GM12878 (cell line): Measurements from ENCODE around the gene CCDC83. TPM values are rescaled to one million over a fixed set of nuclear protein-coding genes. Genes with fewer than 3 reads are reported as not detected.
"Not testable (repeated sequence)": the region's sequence is repeated elsewhere in the genome, so short reads cannot be mapped to it uniquely, and the experiment has no call there.

ENCODE experiments used
- ATAC-seq: fragments of 200-7000 bp; cut with Tn5 transposase; 3 replicates; pipeline ENCODE4 v1.9.1; 2020; ENCODE audit warnings: mild to moderate bottlenecking, moderate library complexity
- BruUV-seq: library from RNA; stranded (reverse); fragments of 400-500 nt; replicated peaks from 2 replicates; lab custom pipeline; 2021; lab: Mats Ljungman, UMichigan
- CTCF ChIA-PET: fragments of 300-600 bp; sonication (Branson Sonifier 250); formaldehyde crosslinking; extraction: SDS; loops from one replicate; lab custom pipeline; 2021; ENCODE audit warnings: inconsistent platforms; lab: Yijun Ruan, JAX
- POLR2A ChIA-PET: fragments of 350-600 bp; formaldehyde crosslinking; extraction: SDS; loops from one replicate; lab custom pipeline; 2021; ENCODE audit warnings: inconsistent platforms; lab: Charles Lee
- RAD21 ChIA-PET: fragments of 300-600 bp; sonication (Branson Sonifier 250); formaldehyde crosslinking; loops from one replicate; lab custom pipeline; 2023; ENCODE audit warnings: antibody characterized with exemption; ENCODE audit not compliant: unreplicated experiment; lab: Charles Lee
- SMC1A ChIA-PET: fragments of 300-600 bp; sonication (Branson Sonifier 250); formaldehyde crosslinking; loops from one replicate; lab custom pipeline; 2023; ENCODE audit not compliant: unreplicated experiment, uncharacterized antibody; lab: Charles Lee
- DNase-seq: peaks from one replicate; pipeline ENCODE4 v3.0.0-alpha.2; 2011; ENCODE audit warnings: low read depth, low spot score
- FAIRE-seq: peaks from 3 replicates; lab custom pipeline; 2011; peaks lifted over from hg19 to GRCh38; lab: Jason Lieb, UNC
- H2AFZ ChIP-seq: 2 replicates; pipeline ENCODE4 v1.6.0; 2011; ENCODE audit warnings: low read depth, low read length, control low read depth; ENCODE audit not compliant: control insufficient read depth
- H3K27ac ChIP-seq: 2 replicates; pipeline ENCODE4 v1.5.1; 2011; ENCODE audit warnings: control low read depth; ENCODE audit not compliant: control insufficient read depth, insufficient read depth
- H3K27me3 ChIP-seq, 2 experiments: replicated peaks in 1 of 2; 2 replicates each; pipeline versions ENCODE4 v1.6.0 to v1.6.1; 2011; ENCODE audit warnings: low read length in 1 of 2; ENCODE audit not compliant: control insufficient read depth in 2 of 2, insufficient read depth in 2 of 2
- H3K36me3 ChIP-seq, 2 experiments: 2 replicates each; pipeline ENCODE4 v1.5.1; 2011; ENCODE audit warnings: low read length in 1 of 2; ENCODE audit not compliant: control insufficient read depth in 2 of 2, insufficient read depth in 2 of 2
- H3K4me1 ChIP-seq: 2 replicates; pipeline ENCODE4 v1.6.1; 2011; ENCODE audit warnings: mild to moderate bottlenecking, low read length, moderate library complexity, mixed read lengths; ENCODE audit not compliant: control insufficient read depth, insufficient read depth
- H3K4me2 ChIP-seq: 2 replicates; pipeline ENCODE4 v1.6.0; 2011; ENCODE audit warnings: control low read depth; ENCODE audit not compliant: control insufficient read depth, insufficient read depth
- H3K4me3 ChIP-seq: fragments of 200-600 bp; sonication (generic); 2 replicates; pipeline ENCODE4 v1.5.1; 2016
- H3K79me2 ChIP-seq: 2 replicates; pipeline ENCODE4 v1.6.0; 2011; ENCODE audit warnings: low read length; ENCODE audit not compliant: control insufficient read depth, insufficient read depth
- H3K9ac ChIP-seq: 2 replicates; pipeline ENCODE4 v1.8.0; 2011; ENCODE audit warnings: low read length, control low read depth, mixed read lengths; ENCODE audit not compliant: control insufficient read depth, insufficient read depth
- H3K9me3 ChIP-seq: replicated peaks from 3 replicates; pipeline ENCODE4 v1.5.1; 2011; ENCODE audit warnings: mild to moderate bottlenecking, low read length; ENCODE audit not compliant: control insufficient read depth, insufficient read depth
- H4K20me1 ChIP-seq: 2 replicates; pipeline ENCODE4 v1.6.0; 2011; ENCODE audit not compliant: control insufficient read depth, insufficient read depth
- BMI1 ChIP-seq: fragments of 450-650 bp; IDR thresholded peaks from 2 replicates; pipeline ENCODE4 v1.6.1; 2016; ENCODE audit warnings: mild to moderate bottlenecking, moderate library complexity, borderline replicate concordance
- BRCA1 ChIP-seq: IDR thresholded peaks from 2 replicates; pipeline ENCODE4 v1.6.1; 2011; ENCODE audit warnings: low read depth, low read length, improper control_type of control experiment
- CBFB ChIP-seq: IDR thresholded peaks from 2 replicates; pipeline ENCODE4 v1.6.1; 2016; ENCODE audit warnings: antibody characterized with exemption, low read depth
- CEBPB ChIP-seq, 2 experiments: fragments of 150-350 bp in 1 of 2; IDR thresholded peaks; 2 replicates each; pipeline ENCODE4 v1.6.1; 2012 to 2014; ENCODE audit warnings: low read depth in 2 of 2, low read length in 2 of 2, borderline replicate concordance in 1 of 2, inconsistent platforms in 1 of 2
- POLR2A ChIP-seq: IDR thresholded peaks from 2 replicates; pipeline ENCODE4 v1.6.1; 2011; ENCODE audit warnings: low read depth, mild to moderate bottlenecking, low read length
- POLR2AphosphoS5 ChIP-seq: IDR thresholded peaks from 2 replicates; pipeline ENCODE4 v1.6.1; 2011; ENCODE audit warnings: mild to moderate bottlenecking, low read length, inconsistent platforms
- SP1 ChIP-seq: IDR thresholded peaks from one replicate; pipeline ENCODE4 v1.6.1; 2011; ENCODE audit warnings: low read depth, low read length
- SREBF2 ChIP-seq: IDR thresholded peaks from 2 replicates; pipeline ENCODE4 v1.6.1; 2012; ENCODE audit warnings: mild to moderate bottlenecking, low read length
- STAT3 ChIP-seq: IDR thresholded peaks from 2 replicates; pipeline ENCODE4 v1.6.1; 2011; ENCODE audit warnings: low read depth, low read length, improper control_type of control experiment
- TARDBP ChIP-seq: IDR thresholded peaks from 2 replicates; pipeline ENCODE4 v1.6.1; 2016; ENCODE audit warnings: borderline replicate concordance
- YBX1 ChIP-seq: fragments of 450-650 bp; IDR thresholded peaks from 2 replicates; pipeline ENCODE4 v1.6.1; 2016; ENCODE audit warnings: antibody characterized with exemption
- ZBED1 ChIP-seq: IDR thresholded peaks from 2 replicates; pipeline ENCODE4 v1.6.1; 2016; ENCODE audit warnings: borderline replicate concordance
- ZNF217 ChIP-seq: fragments of 450-650 bp; IDR thresholded peaks from 2 replicates; pipeline ENCODE4 v1.6.1; 2017; ENCODE audit warnings: antibody characterized with exemption, mild to moderate bottlenecking
- WGBS: methylation state at CpG from one replicate; pipeline ENCODE4 v1.1.6; 2016; ENCODE audit warnings: low lambda C conversion rate; ENCODE audit not compliant: insufficient replicate concordance, insufficient coverage; ENCODE audit errors: missing lambda C conversion rate; 5-methylcytosine and 5-hydroxymethylcytosine counted together
- in situ Hi-C: fragments of 300-500 bp; cut with MboI; formaldehyde crosslinking; loops from 9 replicates; pipeline ENCODE4 v1.14.3; 2018; ENCODE audit warnings: mixed read lengths
- intact Hi-C: fragments of 100-400 bp; cut with micrococcal nuclease; formaldehyde crosslinking; loops from one replicate; pipeline ENCODE4 v1.14.2; 2022; ENCODE audit not compliant: unreplicated experiment
- polyA plus RNA-seq, 11 experiments: library from polyadenylated mRNA; depleted of rRNA in 4 of 11; unstranded in 6 of 11; stranded (reverse) in 5 of 11; fragments of >200 nt; fragmentation: Nextera tagmentation in 4 of 11; fragmentation: Illumina TruSeq in 1 of 11; extraction: Ambion mirVana in 4 of 11; extraction: Trizol in 1 of 11; gene quantifications; 1 replicate in 1 of 11; 2 replicates in 10 of 11; pipeline versions ENCODE4 v1.2.1 to v1.2.3, GENCODE V29; 2011 to 2016; ENCODE audit warnings: inconsistent platforms in 2 of 11, missing spikeins in 2 of 11, low read depth in 1 of 11
- total RNA-seq, 4 experiments: library from RNA; depleted of rRNA in 3 of 4; stranded (reverse); fragments of >200 nt in 3 of 4; fragmentation: Illumina TruSeq in 1 of 4; extraction: Trizol in 1 of 4; gene quantifications; 2 replicates each; pipeline versions ENCODE4 v1.2.1 to v1.2.3, GENCODE V29; 2013 to 2021
- TF ChIP-seq, protein P1 (sequence below): IDR thresholded peaks from 2 replicates; pipeline ENCODE4 v1.6.1; 2012; ENCODE audit warnings: low read depth, low read length, improper control_type of control experiment
- TF ChIP-seq, protein P2 (sequence below): fragments of 450-650 bp; IDR thresholded peaks from 2 replicates; pipeline ENCODE4 v1.6.1; 2017; ENCODE audit warnings: mild to moderate bottlenecking

The CCDC83 gene
- total and polyA plus RNA-seq, 10 of the 15 experiments (the other 5 are each of a cell fraction or from before 2014, with no cell fraction given) = not detected

DNA sequence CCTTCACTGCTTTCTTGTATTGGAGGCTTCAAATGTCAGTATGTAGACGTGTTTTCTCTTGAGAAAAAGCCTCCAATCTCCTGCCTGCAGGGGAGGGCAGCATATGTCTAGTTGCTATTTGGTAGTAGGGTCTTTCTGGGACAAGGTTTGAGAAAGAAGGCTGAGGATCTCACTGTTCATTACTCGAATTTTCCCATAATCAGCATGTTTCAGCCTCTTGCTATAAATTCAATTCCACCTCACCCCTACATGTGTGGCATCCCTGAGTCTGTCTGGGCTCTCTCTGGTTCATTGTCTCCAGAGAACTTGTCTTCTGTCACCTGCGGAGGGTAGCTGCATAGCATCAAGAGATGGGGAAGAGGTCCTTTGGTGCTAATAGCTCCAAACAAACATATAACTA, 19.5 kb upstream of the CCDC83 start (continued):
- TF ChIP-seq, protein P1, sequence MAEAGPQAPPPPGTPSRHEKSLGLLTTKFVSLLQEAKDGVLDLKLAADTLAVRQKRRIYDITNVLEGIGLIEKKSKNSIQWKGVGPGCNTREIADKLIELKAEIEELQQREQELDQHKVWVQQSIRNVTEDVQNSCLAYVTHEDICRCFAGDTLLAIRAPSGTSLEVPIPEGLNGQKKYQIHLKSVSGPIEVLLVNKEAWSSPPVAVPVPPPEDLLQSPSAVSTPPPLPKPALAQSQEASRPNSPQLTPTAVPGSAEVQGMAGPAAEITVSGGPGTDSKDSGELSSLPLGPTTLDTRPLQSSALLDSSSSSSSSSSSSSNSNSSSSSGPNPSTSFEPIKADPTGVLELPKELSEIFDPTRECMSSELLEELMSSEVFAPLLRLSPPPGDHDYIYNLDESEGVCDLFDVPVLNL = no peak
- TF ChIP-seq ZBED1 = no peak
- no peak for TF ChIP-seq SREBF2

DNA sequence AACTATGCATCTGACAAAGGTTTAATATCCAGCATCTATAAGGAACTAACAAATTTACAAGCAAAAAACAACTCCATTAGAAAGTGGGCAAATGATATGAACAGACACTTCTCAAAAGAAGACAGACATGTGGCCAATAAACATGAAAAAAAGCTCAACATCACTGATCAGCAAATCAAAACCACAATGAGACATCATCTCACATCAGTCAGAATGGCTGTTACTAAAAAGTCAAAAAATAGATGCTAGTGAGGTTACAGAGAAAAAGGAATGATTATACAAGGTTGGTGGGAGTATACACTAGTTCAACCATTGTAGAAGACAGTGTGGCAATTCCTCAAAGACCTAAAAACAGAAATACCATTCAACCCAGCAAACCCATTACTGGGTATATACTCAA, 14.3 kb upstream of the CCDC83 start:
- POLR2A ChIA-PET = not testable (repeated sequence)

DNA sequence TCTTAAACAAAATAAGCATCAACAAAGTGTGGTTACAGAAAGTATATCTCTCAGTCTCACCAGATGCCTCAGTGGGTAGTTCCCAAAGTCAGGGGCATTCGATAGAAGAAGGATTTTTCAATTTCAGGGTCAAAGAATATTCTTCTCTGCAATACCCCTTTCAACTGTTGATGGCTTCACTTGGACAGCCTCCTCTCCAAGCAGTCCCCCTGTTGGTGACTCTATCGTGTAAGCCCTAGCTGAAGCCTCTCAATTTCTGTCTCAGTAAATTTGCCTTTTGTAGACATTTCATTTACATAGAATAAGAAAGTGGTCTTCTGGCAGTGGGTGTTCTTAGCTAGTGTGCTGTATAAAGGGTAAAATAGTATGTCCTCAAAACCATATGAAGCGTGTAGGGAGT, 11.3 kb upstream of the CCDC83 start:
- DNase-seq (no peak), ATAC-seq (no peak), FAIRE-seq (no peak)
- no peak overlapping the region for H3K9ac ChIP-seq
- RAD21 ChIA-PET = no interaction called here
- 30% methylated on average over 3 of the region's 3 CpGs for WGBS
- POLR2A ChIA-PET = no interaction called here
- H3K79me2 ChIP-seq = no peaks in the 10 kb centered on the region
- CTCF ChIA-PET = no interaction called here
- no peak for TF ChIP-seq TARDBP
- TF ChIP-seq STAT3 = no peak
- TF ChIP-seq CEBPB (IDR thresholded peaks at IDR 0.05; ENCODE audit: borderline replicate concordance in 1 of 2, low read depth in 2 of 2, low read length in 2 of 2) = no peak
- TF ChIP-seq CBFB = no peak
- TF ChIP-seq, protein P2, sequence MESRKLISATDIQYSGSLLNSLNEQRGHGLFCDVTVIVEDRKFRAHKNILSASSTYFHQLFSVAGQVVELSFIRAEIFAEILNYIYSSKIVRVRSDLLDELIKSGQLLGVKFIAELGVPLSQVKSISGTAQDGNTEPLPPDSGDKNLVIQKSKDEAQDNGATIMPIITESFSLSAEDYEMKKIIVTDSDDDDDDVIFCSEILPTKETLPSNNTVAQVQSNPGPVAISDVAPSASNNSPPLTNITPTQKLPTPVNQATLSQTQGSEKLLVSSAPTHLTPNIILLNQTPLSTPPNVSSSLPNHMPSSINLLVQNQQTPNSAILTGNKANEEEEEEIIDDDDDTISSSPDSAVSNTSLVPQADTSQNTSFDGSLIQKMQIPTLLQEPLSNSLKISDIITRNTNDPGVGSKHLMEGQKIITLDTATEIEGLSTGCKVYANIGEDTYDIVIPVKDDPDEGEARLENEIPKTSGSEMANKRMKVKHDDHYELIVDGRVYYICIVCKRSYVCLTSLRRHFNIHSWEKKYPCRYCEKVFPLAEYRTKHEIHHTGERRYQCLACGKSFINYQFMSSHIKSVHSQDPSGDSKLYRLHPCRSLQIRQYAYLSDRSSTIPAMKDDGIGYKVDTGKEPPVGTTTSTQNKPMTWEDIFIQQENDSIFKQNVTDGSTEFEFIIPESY = no peak
- no peak for TF ChIP-seq YBX1
- TF ChIP-seq BMI1 = no peak
- no peak for TF ChIP-seq POLR2AphosphoS5
- TF ChIP-seq SP1 = no peak
- TF ChIP-seq ZNF217 = no peak
- TF ChIP-seq ZBED1 = no peak
- no peak for TF ChIP-seq BRCA1
- TF ChIP-seq POLR2A = no peak
- intact Hi-C loops = no loop called here
- no peaks in the 10 kb centered on the region; the same call in 2 of the 3 replicates for H3K9me3 ChIP-seq
- SMC1A ChIA-PET = interaction anchor here (0.5 kb wide), 1 partner anchor 10 kb away, joined by 3 read pairs; no protein-coding TSS in a partner anchor
- in situ Hi-C loops = no loop called here
- H3K4me1 ChIP-seq = no peaks in the 10 kb centered on the region
- no peak overlapping the region for H3K27ac ChIP-seq
- H2AFZ ChIP-seq = no peak overlapping the region
- H3K27me3 ChIP-seq = no peaks in the 10 kb centered on the region
- no peak overlapping the region for H3K4me3 ChIP-seq
- no peak overlapping the region for H3K4me2 ChIP-seq
- no peaks in the 10 kb centered on the region for H4K20me1 ChIP-seq
- no peaks in the 10 kb centered on the region for H3K36me3 ChIP-seq
- BruUV-seq = no TSS peak

More for the DNA sequence above, 14.3 kb upstream of the CCDC83 start:
- RAD21 ChIA-PET, H3K27me3 ChIP-seq, H3K4me2 ChIP-seq, SMC1A ChIA-PET, H3K4me3 ChIP-seq, H2AFZ ChIP-seq, BruUV-seq, in situ Hi-C loops, ATAC-seq, H3K79me2 ChIP-seq, H4K20me1 ChIP-seq, DNase-seq, H3K27ac ChIP-seq, H3K36me3 ChIP-seq, H3K9me3 ChIP-seq, H3K4me1 ChIP-seq, intact Hi-C loops, FAIRE-seq, H3K9ac ChIP-seq, CTCF ChIA-PET: not testable (repeated sequence)
